Esophagus squamous epithelium (tissue), 4 donors: ENCODE data around the gene PSME4.

Experiments
- POLR2A ChIP-seq, 4 donors: fragments of 450-650 bp; IDR thresholded peaks; one replicate each; pipeline ENCODE4 v1.6.1; 2017; ENCODE audit warnings: antibody characterized with exemption in 4 of 4, mild to moderate bottlenecking in 4 of 4, moderate library complexity in 3 of 4
- TF ChIP-seq, protein P1 (sequence below), 6 experiments: fragments of 450-650 bp in 4 of 6; fragments of 200-600 bp in 2 of 6; sonication (generic) in 2 of 6; IDR thresholded peaks; one replicate each; pipeline ENCODE4 v1.5.1; 2016 to 2019; ENCODE audit warnings: antibody characterized with exemption in 6 of 6, mild to moderate bottlenecking in 4 of 6, moderate library complexity in 4 of 6

DNA sequence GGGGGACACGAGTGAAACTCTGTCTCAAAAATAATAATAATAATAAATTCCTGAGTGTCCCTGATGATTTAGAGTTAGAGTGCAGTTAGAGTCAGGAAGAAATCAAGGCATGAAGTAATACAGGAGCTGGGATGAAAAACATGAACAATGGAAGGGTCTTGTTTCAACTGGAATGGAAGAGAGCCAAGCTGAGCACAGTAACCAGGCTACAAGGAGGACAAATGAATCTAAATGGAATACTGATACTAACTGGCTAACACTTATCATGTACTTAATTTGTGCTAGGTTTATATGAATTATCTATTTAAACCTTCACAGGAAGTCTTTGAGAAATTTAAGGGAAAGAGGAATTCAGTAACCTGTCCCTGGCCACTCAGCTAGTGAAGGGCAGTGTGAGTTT is 38.8 kb upstream of the PSME4 start:
- TF ChIP-seq, protein P1, sequence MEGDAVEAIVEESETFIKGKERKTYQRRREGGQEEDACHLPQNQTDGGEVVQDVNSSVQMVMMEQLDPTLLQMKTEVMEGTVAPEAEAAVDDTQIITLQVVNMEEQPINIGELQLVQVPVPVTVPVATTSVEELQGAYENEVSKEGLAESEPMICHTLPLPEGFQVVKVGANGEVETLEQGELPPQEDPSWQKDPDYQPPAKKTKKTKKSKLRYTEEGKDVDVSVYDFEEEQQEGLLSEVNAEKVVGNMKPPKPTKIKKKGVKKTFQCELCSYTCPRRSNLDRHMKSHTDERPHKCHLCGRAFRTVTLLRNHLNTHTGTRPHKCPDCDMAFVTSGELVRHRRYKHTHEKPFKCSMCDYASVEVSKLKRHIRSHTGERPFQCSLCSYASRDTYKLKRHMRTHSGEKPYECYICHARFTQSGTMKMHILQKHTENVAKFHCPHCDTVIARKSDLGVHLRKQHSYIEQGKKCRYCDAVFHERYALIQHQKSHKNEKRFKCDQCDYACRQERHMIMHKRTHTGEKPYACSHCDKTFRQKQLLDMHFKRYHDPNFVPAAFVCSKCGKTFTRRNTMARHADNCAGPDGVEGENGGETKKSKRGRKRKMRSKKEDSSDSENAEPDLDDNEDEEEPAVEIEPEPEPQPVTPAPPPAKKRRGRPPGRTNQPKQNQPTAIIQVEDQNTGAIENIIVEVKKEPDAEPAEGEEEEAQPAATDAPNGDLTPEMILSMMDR (IDR thresholded peaks at IDR 0.05) = no peak
- no peak for TF ChIP-seq POLR2A (IDR thresholded peaks at IDR 0.05)
